Measurements from ENCODE around the gene GNAO1. TPM values are rescaled to one million over a fixed set of nuclear protein-coding genes. Genes with fewer than 3 reads are reported as not detected.
A peak's percentile ranks its signal among the peaks of the same experiment; 100 is the strongest.

GNAO1 gene
- total and polyA plus RNA-seq, 2 of the 13 experiments (the other 11 are each of a cell fraction or from before 2014, with no cell fraction given): not detected

GRCh38 chr16:56356276-56357240 lies 165.3 kb downstream of the GNAO1 start (continued):
- TF ChIP-seq ZNF318 (CRISPR knock-in tag; IDR thresholded peaks at IDR 0.05): 0 out of 2 replicates have a peak, but pooled peaks have one; percentile 65
- TF ChIP-seq MYPOP (CRISPR knock-in tag; IDR thresholded peaks at IDR 0.05): peak; percentile 60; the same call in 1 of the 2 replicates
- TF ChIP-seq RNF2 (conservative IDR thresholded peaks at IDR 0.05; ENCODE audit: low read depth): 0 out of 2 replicates have a peak, but pooled peaks have one; percentile 29
- TF ChIP-seq ZNF441 (CRISPR knock-in tag; IDR thresholded peaks at IDR 0.05; ENCODE audit: borderline replicate concordance): peak; percentile 56; the same call in 1 of the 2 replicates
- peak; percentile 79 for TF ChIP-seq PATZ1 (CRISPR knock-in tag; IDR thresholded peaks at IDR 0.05)
- peak; percentile 77; the same call in 1 of the 2 replicates for TF ChIP-seq HINFP (CRISPR knock-in tag; IDR thresholded peaks at IDR 0.05; ENCODE audit: low read depth)
- TF ChIP-seq ZSCAN20 (CRISPR knock-in tag; IDR thresholded peaks at IDR 0.05; ENCODE audit: borderline replicate concordance): no peak; the same call in 1 of the 2 replicates
- no peak for TF ChIP-seq ELK4 (CRISPR knock-in tag; IDR thresholded peaks at IDR 0.05; ENCODE audit: borderline replicate concordance)
- no peak; the same call in 1 of the 2 replicates for TF ChIP-seq HCFC1 (IDR thresholded peaks at IDR 0.05; ENCODE audit: low read depth, low read length)
- peak; percentile 41 for TF ChIP-seq POLR2G (IDR thresholded peaks at IDR 0.05; ENCODE audit: low read depth, low read length)

All from HepG2 (cell line).